MCF 10A (cell line): ENCODE measurements around the gene CNGA3. TPM values are rescaled to one million over a fixed set of nuclear protein-coding genes. Genes with fewer than 3 reads are reported as not detected.
"Not testable (repeated sequence)": the region's sequence is repeated elsewhere in the genome, so short reads cannot be mapped to it uniquely, and the experiment has no call there.

Experiments
- BruUV-seq: library from RNA; stranded (reverse); fragments of 400-500 nt; replicated peaks from 2 replicates; lab custom pipeline; 2021; lab: Mats Ljungman, UMichigan
- CTCF ChIA-PET: fragments of 300-600 bp; sonication (Branson Sonifier 250); formaldehyde crosslinking; extraction: SDS; loops from one replicate; lab custom pipeline; 2021; ENCODE audit warnings: antibody characterized with exemption, inconsistent platforms; lab: Yijun Ruan, JAX
- POLR2A ChIA-PET: fragments of 300-600, 350-650 bp; sonication (Branson Sonifier 250); formaldehyde crosslinking; extraction: SDS; loops from one replicate; lab custom pipeline; 2020; ENCODE audit warnings: antibody characterized with exemption, inconsistent platforms; lab: Yijun Ruan, JAX
- DNase-seq: peaks from one replicate; pipeline ENCODE4 v3.0.0-alpha.2; 2018; ENCODE audit not compliant: unreplicated experiment
- H3K27ac Mint-ChIP-seq: one replicate; pipeline ENCODE4 v1.8.0; 2022; ENCODE audit warnings: mild to moderate bottlenecking, low read depth, mixed read lengths; ENCODE audit not compliant: unreplicated experiment
- H3K27me3 Mint-ChIP-seq: one replicate; pipeline ENCODE4 v1.8.0; 2022; ENCODE audit warnings: mixed read lengths; ENCODE audit not compliant: insufficient read depth, unreplicated experiment
- H3K36me3 Mint-ChIP-seq: one replicate; pipeline ENCODE4 v1.8.0; 2022; ENCODE audit warnings: mild to moderate bottlenecking, moderate library complexity, mixed read lengths; ENCODE audit not compliant: insufficient read depth, unreplicated experiment
- H3K4me1 Mint-ChIP-seq: one replicate; pipeline ENCODE4 v1.8.0; 2022; ENCODE audit warnings: mixed read lengths; ENCODE audit not compliant: insufficient read depth, unreplicated experiment
- H3K4me3 Mint-ChIP-seq: one replicate; pipeline ENCODE4 v1.8.0; 2022; ENCODE audit warnings: mild to moderate bottlenecking, moderate library complexity, mixed read lengths; ENCODE audit not compliant: unreplicated experiment
- H3K9me3 Mint-ChIP-seq: one replicate; pipeline ENCODE4 v1.8.0; 2022; ENCODE audit warnings: mixed read lengths; ENCODE audit not compliant: unreplicated experiment
- intact Hi-C: fragments of 100-400 bp; cut with micrococcal nuclease; formaldehyde crosslinking; loops from 2 replicates; pipeline ENCODE4 v1.14.1; 2022
- total RNA-seq: library from RNA; stranded (reverse); gene quantifications from 2 replicates; pipeline ENCODE4 v1.2.3, GENCODE V29; 2022
- TF ChIP-seq, protein P1 (sequence below): fragments of 200-600 bp; IDR thresholded peaks from one replicate; pipeline ENCODE4 v1.8.0; 2022; ENCODE audit warnings: antibody characterized with exemption, mild to moderate bottlenecking; ENCODE audit not compliant: unreplicated experiment

CNGA3 gene
- total RNA-seq, 1 experiment from 2014 or later: not detected

DNA sequence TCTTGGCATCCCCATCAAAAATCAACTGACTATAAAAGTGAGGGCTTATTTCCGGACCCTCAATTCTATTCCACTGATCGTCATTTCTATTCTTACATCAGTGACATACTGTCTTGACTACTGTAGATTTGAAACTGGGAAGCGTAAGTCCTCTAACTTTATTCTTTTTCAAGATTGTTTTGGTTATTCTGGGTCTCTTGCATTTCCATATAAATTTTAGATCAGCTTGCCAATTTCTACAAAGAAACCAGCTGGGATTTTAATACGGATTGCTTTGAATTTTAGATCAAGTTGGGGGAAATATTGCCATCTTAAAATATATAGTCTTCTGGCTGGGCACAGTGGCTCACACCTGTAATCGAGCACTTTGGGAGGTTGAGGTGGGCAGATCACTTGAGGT lies 80.5 kb downstream of the CNGA3 start:
- peaks cover 9% of the 10 kb centered on the region for H3K27me3 Mint-ChIP-seq
- H3K9me3 Mint-ChIP-seq: peaks cover 8% of the 10 kb centered on the region
- no peak for DNase-seq
- no peaks in the 10 kb centered on the region for H3K4me1 Mint-ChIP-seq
- BruUV-seq: no TSS peak
- POLR2A ChIA-PET: interaction anchor here (0.6 to 1.5 kb wide), 2 partner anchors 7 to 39 kb away, joined by 3 to 4 read pairs; no protein-coding TSS in a partner anchor
- H3K4me3 Mint-ChIP-seq: no peak overlapping the region
- no peaks in the 10 kb centered on the region for H3K36me3 Mint-ChIP-seq
- H3K27ac Mint-ChIP-seq: no peak overlapping the region
- intact Hi-C loops: no loop called here
- TF ChIP-seq, protein P1, sequence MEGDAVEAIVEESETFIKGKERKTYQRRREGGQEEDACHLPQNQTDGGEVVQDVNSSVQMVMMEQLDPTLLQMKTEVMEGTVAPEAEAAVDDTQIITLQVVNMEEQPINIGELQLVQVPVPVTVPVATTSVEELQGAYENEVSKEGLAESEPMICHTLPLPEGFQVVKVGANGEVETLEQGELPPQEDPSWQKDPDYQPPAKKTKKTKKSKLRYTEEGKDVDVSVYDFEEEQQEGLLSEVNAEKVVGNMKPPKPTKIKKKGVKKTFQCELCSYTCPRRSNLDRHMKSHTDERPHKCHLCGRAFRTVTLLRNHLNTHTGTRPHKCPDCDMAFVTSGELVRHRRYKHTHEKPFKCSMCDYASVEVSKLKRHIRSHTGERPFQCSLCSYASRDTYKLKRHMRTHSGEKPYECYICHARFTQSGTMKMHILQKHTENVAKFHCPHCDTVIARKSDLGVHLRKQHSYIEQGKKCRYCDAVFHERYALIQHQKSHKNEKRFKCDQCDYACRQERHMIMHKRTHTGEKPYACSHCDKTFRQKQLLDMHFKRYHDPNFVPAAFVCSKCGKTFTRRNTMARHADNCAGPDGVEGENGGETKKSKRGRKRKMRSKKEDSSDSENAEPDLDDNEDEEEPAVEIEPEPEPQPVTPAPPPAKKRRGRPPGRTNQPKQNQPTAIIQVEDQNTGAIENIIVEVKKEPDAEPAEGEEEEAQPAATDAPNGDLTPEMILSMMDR: no peak
- CTCF ChIA-PET: interaction anchor here (2.4 kb wide), 1 partner anchor 14 kb away, joined by 11 read pairs; no protein-coding TSS in a partner anchor

- ChIA-PET CTCF (interaction anchor here (0.5 to 1.2 kb wide), 2 partner anchors 19 to 25 kb away, joined by 3 to 4 read pairs; no protein-coding TSS in a partner anchor), POLR2A (no interaction called here)
- H3K9me3 Mint-ChIP-seq: peaks cover 7% of the 10 kb centered on the region
- H3K27ac Mint-ChIP-seq: no peak overlapping the region
- no peaks in the 10 kb centered on the region for H3K4me1 Mint-ChIP-seq
- no peak overlapping the region for H3K4me3 Mint-ChIP-seq
- no TSS peak for BruUV-seq
- no peak for DNase-seq
- H3K36me3 Mint-ChIP-seq: no peaks in the 10 kb centered on the region
- intact Hi-C loops: no loop called here
- peaks cover 9% of the 10 kb centered on the region for H3K27me3 Mint-ChIP-seq
- TF ChIP-seq, protein P1: no peak
Measured at GRCh38 chr2:98432145-98432544, 85.9 kb downstream of the CNGA3 start.

- Mint-ChIP-seq H3K4me1 (no peaks in the 10 kb centered on the region), H3K27me3 (peaks cover 8% of the 10 kb centered on the region), H3K27ac (no peak overlapping the region), H3K4me3 (no peak overlapping the region), H3K36me3 (no peaks in the 10 kb centered on the region), H3K9me3 (peaks cover 7% of the 10 kb centered on the region)
- CTCF ChIA-PET: interaction anchor here (1.2 kb wide), 1 partner anchor 21 kb away, joined by 4 read pairs; no protein-coding TSS in a partner anchor
- intact Hi-C loops: no loop called here
- POLR2A ChIA-PET: interaction anchor here (1.3 kb wide), 1 partner anchor 8 kb away, joined by 4 read pairs; no protein-coding TSS in a partner anchor
- TF ChIP-seq, protein P1: no peak
- DNase-seq: no peak
- BruUV-seq: no TSS peak
Measured at GRCh38 chr2:98433363-98433964, 87.2 kb downstream of the CNGA3 start.

DNA sequence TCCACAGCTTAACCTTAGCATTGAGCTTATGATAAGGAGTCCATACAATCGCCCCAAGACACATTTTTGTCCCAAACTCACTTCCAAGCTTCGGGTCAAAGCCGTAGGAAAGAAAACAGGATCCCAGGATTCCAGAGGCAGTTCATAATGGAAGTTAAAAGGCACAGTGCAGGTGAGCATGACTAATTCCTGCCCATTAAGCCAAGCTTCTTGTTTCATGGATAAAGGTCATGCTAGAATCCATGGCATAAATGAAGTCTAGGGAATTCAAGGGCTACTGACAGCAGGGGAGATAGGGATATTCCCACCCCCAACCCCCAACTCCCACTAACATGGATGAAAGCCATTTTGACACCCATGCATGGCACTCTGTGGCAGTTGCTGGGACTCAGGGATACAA lies 88.2 kb downstream of the CNGA3 start:
- Mint-ChIP-seq H3K4me3 (no peak overlapping the region), H3K9me3 (peaks cover 18% of the 10 kb centered on the region), H3K4me1 (no peaks in the 10 kb centered on the region), H3K27ac (no peak overlapping the region), H3K27me3 (peaks cover 13% of the 10 kb centered on the region), H3K36me3 (no peaks in the 10 kb centered on the region)
- DNase-seq: no peak
- CTCF ChIA-PET: no interaction called here
- POLR2A ChIA-PET: interaction anchor here (1.3 kb wide), 1 partner anchor 9 kb away, joined by 4 read pairs; no protein-coding TSS in a partner anchor
- TF ChIP-seq, protein P1: no peak
- intact Hi-C loops: no loop called here
- no TSS peak for BruUV-seq

DNA sequence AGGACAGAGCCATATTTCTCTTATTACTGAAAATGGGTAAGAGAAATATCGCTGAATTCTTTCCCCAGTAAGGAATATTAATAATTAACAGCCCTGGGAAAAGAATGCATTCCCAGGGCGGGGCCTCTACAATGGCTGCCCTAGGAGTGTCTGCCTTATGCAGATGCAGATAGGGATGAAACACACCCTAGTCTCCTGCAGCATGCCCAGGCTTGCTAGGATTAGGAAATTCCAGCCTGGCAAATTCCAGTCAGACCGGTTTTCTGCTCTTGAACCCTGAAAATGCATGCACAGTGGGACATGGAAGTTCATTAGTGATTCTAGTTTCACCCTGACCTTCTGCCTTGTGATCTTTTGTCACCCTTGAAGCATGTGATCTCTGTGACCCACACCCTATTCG lies 89.4 kb downstream of the CNGA3 start:
- Mint-ChIP-seq H3K9me3 (peaks cover 18% of the 10 kb centered on the region), H3K27me3 (peaks cover 25% of the 10 kb centered on the region)
- H3K27ac Mint-ChIP-seq, BruUV-seq, DNase-seq, H3K36me3 Mint-ChIP-seq, intact Hi-C loops, H3K4me1 Mint-ChIP-seq, H3K4me3 Mint-ChIP-seq, POLR2A ChIA-PET: not testable (repeated sequence)
- CTCF ChIA-PET: interaction anchor here (0.6 kb wide), 1 partner anchor 53 kb away, joined by 3 read pairs; no protein-coding TSS in a partner anchor
